Trophoblast cell (in vitro differentiated cells and primary cell): ENCODE results near the gene CLCNKA.
A peak's percentile ranks its signal among the peaks of the same experiment; 100 is the strongest.

Experiments used
- DNase-seq, 2 donors: peaks; one replicate each; pipeline ENCODE4 v3.0.0-alpha.2; 2016
- H2AFZ ChIP-seq: 2 replicates; pipeline ENCODE4 v1.6.1; 2013; ENCODE audit warnings: low read length, moderate library complexity, mild to moderate bottlenecking; ENCODE audit not compliant: insufficient read depth, poor library complexity
- H2AK5ac ChIP-seq: 2 replicates; pipeline ENCODE4 v1.6.1; 2013; ENCODE audit warnings: mild to moderate bottlenecking, low read length
- H2BK120ac ChIP-seq: 2 replicates; pipeline ENCODE4 v1.6.1; 2013; ENCODE audit warnings: low read length, mild to moderate bottlenecking, moderate library complexity; ENCODE audit not compliant: insufficient read depth, poor library complexity
- H2BK12ac ChIP-seq: 2 replicates; pipeline ENCODE4 v1.6.1; 2013; ENCODE audit warnings: mild to moderate bottlenecking, low read length, moderate library complexity
- H2BK5ac ChIP-seq: 2 replicates; pipeline ENCODE4 v1.6.1; 2013; ENCODE audit warnings: low read length, low read depth, moderate library complexity, mild to moderate bottlenecking; ENCODE audit not compliant: poor library complexity
- H3K14ac ChIP-seq: 2 replicates; pipeline ENCODE4 v1.6.1; 2013; ENCODE audit warnings: mild to moderate bottlenecking, low read length
- H3K18ac ChIP-seq: 2 replicates; pipeline ENCODE4 v1.6.1; 2013; ENCODE audit warnings: mild to moderate bottlenecking, low read length
- H3K23ac ChIP-seq: 2 replicates; pipeline ENCODE4 v1.6.1; 2013; ENCODE audit warnings: low read length
- H3K27ac ChIP-seq: 2 replicates; pipeline ENCODE4 v1.5.1; 2013; ENCODE audit warnings: low read depth, mild to moderate bottlenecking, inconsistent platforms, low read length, moderate library complexity
- H3K27me3 ChIP-seq: 2 replicates; pipeline ENCODE4 v1.6.1; 2013; ENCODE audit warnings: inconsistent platforms, mild to moderate bottlenecking, low read length, moderate library complexity; ENCODE audit not compliant: insufficient read depth
- H3K36me3 ChIP-seq, 2 experiments: 1 replicate in 1 of 2; 2 replicates in 1 of 2; pipeline ENCODE4 v1.6.1; 2013; ENCODE audit warnings: low read length in 2 of 2, mild to moderate bottlenecking in 2 of 2, moderate library complexity in 1 of 2; ENCODE audit not compliant: insufficient read depth in 2 of 2, control insufficient read depth in 1 of 2
- H3K4ac ChIP-seq: 2 replicates; pipeline ENCODE4 v1.6.1; 2013; ENCODE audit warnings: low read depth, mild to moderate bottlenecking, low read length, moderate library complexity
- H3K4me1 ChIP-seq, 2 experiments: 1 replicate in 1 of 2; 2 replicates in 1 of 2; pipeline ENCODE4 v1.6.1; 2013; ENCODE audit warnings: low read length in 2 of 2, mild to moderate bottlenecking in 2 of 2, moderate library complexity in 1 of 2; ENCODE audit not compliant: insufficient read depth in 2 of 2, control insufficient read depth in 1 of 2
- H3K4me2 ChIP-seq: 2 replicates; pipeline ENCODE4 v1.6.1; 2013; ENCODE audit warnings: inconsistent platforms, mild to moderate bottlenecking, low read length, moderate library complexity
- H3K4me3 ChIP-seq: 2 replicates; pipeline ENCODE4 v1.5.1; 2013; ENCODE audit warnings: mild to moderate bottlenecking, low read depth, low read length, inconsistent platforms
- H3K79me1 ChIP-seq: one replicate; pipeline ENCODE4 v1.6.1; 2013; ENCODE audit warnings: low read length
- H3K79me2 ChIP-seq: 2 replicates; pipeline ENCODE4 v1.6.1; 2013; ENCODE audit warnings: low read length, mild to moderate bottlenecking; ENCODE audit not compliant: control insufficient read depth, insufficient read depth, poor library complexity
- H3K9ac ChIP-seq: 2 replicates; pipeline ENCODE4 v1.6.1; 2013; ENCODE audit warnings: mild to moderate bottlenecking, low read length
- H3K9me3 ChIP-seq: 2 replicates; pipeline ENCODE4 v1.6.1; 2013; ENCODE audit warnings: low read depth, mild to moderate bottlenecking, control low read depth, inconsistent platforms, low read length; ENCODE audit not compliant: insufficient read depth
- H4K12ac ChIP-seq: 2 replicates; pipeline ENCODE4 v1.6.1; 2013; ENCODE audit warnings: low read depth, mild to moderate bottlenecking, low read length, moderate library complexity
- H4K8ac ChIP-seq: 2 replicates; pipeline ENCODE4 v1.6.1; 2013; ENCODE audit warnings: low read depth, mild to moderate bottlenecking, low read length, moderate library complexity
- H4K91ac ChIP-seq: one replicate; pipeline ENCODE4 v1.6.1; 2013; ENCODE audit warnings: low read depth, mild to moderate bottlenecking, low read length, moderate library complexity
- WGBS: extraction: QIAGEN DNeasy Blood & Tissue Kit; methylation state at CpG from one replicate; pipeline ENCODE4 v1.1.7; 2013; ENCODE audit warnings: missing lambda C conversion rate; ENCODE audit not compliant: insufficient read length, insufficient coverage; ENCODE audit errors: extremely low coverage; 5-methylcytosine and 5-hydroxymethylcytosine counted together

The CLCNKA gene

DNA sequence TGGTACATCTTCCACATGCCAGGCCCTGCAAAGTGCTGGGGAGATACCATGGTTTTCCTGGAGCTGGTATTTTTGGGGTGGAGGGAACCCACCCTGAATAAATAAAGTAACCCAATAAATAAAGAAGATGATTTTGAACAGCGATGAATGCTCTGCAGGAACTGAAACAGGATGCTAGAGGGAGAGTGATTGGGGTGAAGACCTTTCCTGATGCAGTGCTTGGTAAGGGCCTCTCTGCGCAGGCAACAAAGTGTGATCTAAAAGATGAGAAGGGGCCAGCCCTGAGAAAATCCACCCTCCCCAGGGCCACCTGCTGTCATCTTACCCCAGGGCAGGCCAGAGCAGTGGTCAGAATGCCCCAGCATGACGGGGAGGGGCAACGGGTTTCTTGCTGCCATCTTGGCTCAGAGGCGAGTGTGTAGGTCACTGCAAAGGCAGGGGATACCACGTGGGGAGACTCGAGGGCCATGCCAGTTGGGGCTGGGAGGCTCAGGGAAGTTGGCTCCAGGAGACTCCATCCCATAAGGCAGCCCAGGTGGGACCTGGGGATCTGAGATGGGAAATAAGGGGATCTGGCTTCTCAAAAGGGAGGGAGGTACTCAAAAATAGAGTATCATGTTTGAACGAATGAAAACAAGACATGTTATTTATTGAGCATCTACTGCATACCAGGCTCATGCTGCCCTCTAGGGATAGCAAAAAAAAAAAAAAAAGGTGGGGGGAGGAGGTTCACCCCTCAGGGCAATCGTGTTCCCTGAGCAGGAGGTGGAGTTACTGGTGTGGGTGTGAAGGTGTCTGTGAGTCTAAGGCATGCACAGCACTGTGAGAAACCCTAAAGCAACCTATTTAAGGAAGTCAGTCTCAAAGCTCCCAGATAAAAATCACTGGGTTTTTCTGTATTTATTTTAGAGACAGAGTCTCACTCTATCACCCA is 15.0 kb upstream of the CLCNKA start:
- no peak overlapping the region for H3K23ac ChIP-seq
- no peak overlapping the region for H3K27ac ChIP-seq
- H3K79me2 ChIP-seq: no peaks in the 10 kb centered on the region
- H4K91ac ChIP-seq: no peak overlapping the region
- H3K9ac ChIP-seq: no peak overlapping the region
- WGBS: no CpG with 5 or more reads among the region's 9 CpGs
- H3K79me1 ChIP-seq: no peaks in the 10 kb centered on the region
- H4K8ac ChIP-seq: no peak overlapping the region
- no peaks in the 10 kb centered on the region for H3K4me1 ChIP-seq
- no peak overlapping the region for H2BK12ac ChIP-seq
- no peak overlapping the region for H3K18ac ChIP-seq
- no peaks in the 10 kb centered on the region for H3K27me3 ChIP-seq
- H3K4ac ChIP-seq: no peak overlapping the region
- no peak overlapping the region for H2BK120ac ChIP-seq
- H3K36me3 ChIP-seq: no peaks in the 10 kb centered on the region
- H3K4me3 ChIP-seq: peak overlapping the region; percentile 48
- H4K12ac ChIP-seq: no peak overlapping the region
- H2BK5ac ChIP-seq: no peak overlapping the region
- H2AFZ ChIP-seq: no peak overlapping the region
- no peak overlapping the region for H3K4me2 ChIP-seq
- H2AK5ac ChIP-seq: no peak overlapping the region
- no peak for DNase-seq
- H3K9me3 ChIP-seq: peaks cover 4% of the 10 kb centered on the region
- no peak overlapping the region for H3K14ac ChIP-seq

DNA sequence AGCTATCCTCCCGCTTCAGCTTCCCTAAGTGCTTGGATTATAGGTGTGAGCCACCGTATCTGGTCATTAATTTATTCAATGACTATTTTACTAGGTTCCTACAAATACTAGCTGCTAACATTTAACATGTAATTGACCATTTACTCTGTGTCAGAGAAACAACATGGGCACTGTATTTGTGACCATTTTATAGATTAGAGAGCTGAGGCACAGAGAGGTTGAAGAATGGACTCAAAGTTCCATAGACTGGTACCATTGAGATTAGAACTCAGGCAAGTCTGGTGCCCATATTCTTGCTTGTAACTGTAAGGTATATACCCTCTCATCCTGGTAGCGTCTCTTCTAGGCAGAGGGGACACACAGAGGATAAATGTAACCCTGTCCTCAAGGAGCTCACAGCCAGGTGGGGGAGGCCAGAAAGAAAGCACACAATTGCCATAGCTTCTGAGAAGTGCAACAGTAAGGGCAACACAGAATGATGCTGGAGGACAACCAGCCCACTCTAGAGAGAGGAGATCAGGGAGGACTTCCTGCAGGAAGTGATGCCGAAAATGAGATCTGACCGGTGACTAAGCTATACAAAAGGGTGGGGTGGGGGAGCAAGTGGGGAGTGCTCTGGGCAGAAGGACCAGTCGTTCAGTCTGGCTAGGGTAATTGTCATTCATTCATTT is 14.0 kb upstream of the CLCNKA start:
- peaks cover 3% of the 10 kb centered on the region for H3K79me1 ChIP-seq
- no peak overlapping the region for H3K4me2 ChIP-seq
- no peak overlapping the region for H3K14ac ChIP-seq
- H3K4ac ChIP-seq: no peak overlapping the region
- H2BK5ac ChIP-seq: no peak overlapping the region
- H3K4me3 ChIP-seq: no peak overlapping the region
- no peak overlapping the region for H4K8ac ChIP-seq
- H2BK12ac ChIP-seq: no peak overlapping the region
- H2AFZ ChIP-seq: no peak overlapping the region
- no peak overlapping the region for H3K23ac ChIP-seq
- H3K9ac ChIP-seq: no peak overlapping the region
- no peak overlapping the region for H2BK120ac ChIP-seq
- DNase-seq: no peak
- H3K18ac ChIP-seq: no peak overlapping the region
- WGBS: no CpG with 5 or more reads among the region's 6 CpGs
- H3K9me3 ChIP-seq: peaks cover 4% of the 10 kb centered on the region
- peaks cover 3 to 4% of the 10 kb centered on the region in 2 experiments for H3K4me1 ChIP-seq
- H3K27me3 ChIP-seq: no peaks in the 10 kb centered on the region
- no peaks in the 10 kb centered on the region for H3K36me3 ChIP-seq
- H3K79me2 ChIP-seq: no peaks in the 10 kb centered on the region
- H3K27ac ChIP-seq: no peak overlapping the region
- no peak overlapping the region for H4K12ac ChIP-seq
- H4K91ac ChIP-seq: no peak overlapping the region
- no peak overlapping the region for H2AK5ac ChIP-seq

DNA sequence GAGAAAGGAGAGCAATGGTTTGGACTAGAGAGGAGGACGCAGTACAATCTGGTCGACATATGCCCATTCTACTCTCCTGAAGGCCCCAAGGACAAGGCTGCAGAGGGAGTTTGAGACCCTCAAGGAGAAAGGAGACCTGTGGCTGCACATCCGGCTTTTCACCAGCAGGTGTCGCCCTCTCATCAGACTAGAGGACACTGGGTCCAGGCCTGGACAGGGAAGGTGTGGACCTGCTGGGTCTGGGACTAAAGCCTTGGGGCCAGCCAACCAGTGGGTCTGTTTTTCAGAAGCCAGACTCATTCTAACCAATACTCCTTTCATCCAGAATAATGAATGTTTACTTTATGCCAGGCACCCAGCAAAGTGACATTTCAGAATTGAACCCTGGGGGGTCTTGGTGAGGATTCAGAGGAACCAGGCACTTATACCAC is 12.8 kb upstream of the CLCNKA start:
- Histone ChIP-seq H3K23ac (no peak overlapping the region), H2AK5ac (no peak overlapping the region)
- no CpG with 5 or more reads among the region's 4 CpGs for WGBS

DNA sequence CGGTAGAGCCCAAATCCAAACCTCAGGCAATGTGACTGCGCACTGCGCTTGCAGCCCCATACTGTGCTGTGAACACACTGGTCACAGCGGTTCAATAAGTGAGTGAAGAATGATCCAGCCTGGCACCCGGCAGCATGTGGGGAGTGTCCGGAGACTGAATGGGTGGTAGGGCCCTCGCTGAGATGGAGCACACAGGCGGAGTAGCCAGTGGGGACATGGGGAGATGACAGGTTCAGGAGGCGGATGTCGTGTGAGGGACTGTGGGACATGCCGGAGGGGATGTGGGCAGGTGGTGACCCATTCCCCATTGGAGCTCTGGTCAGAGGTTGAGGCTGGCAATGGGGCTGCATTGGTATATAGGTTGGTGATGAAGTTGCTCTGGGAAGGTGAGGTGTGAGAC is 12.2 kb upstream of the CLCNKA start:
- no peak overlapping the region for H2BK12ac ChIP-seq
- H2AFZ ChIP-seq: no peak overlapping the region
- H3K27me3 ChIP-seq: no peaks in the 10 kb centered on the region
- peak overlapping the region; percentile 31 for H3K4me3 ChIP-seq
- no peak overlapping the region for H4K91ac ChIP-seq
- no peak overlapping the region for H4K8ac ChIP-seq
- no peaks in the 10 kb centered on the region for H3K79me2 ChIP-seq
- no CpG with 5 or more reads among the region's 11 CpGs for WGBS
- DNase-seq: no peak
- H2BK120ac ChIP-seq: no peak overlapping the region
- H3K14ac ChIP-seq: no peak overlapping the region
- H4K12ac ChIP-seq: no peak overlapping the region
- no peak overlapping the region for H3K4ac ChIP-seq
- H3K18ac ChIP-seq: no peak overlapping the region
- H2AK5ac ChIP-seq: no peak overlapping the region
- no peaks in the 10 kb centered on the region for H3K36me3 ChIP-seq
- H3K9me3 ChIP-seq: peaks cover 4% of the 10 kb centered on the region
- peaks cover 6% of the 10 kb centered on the region for H3K79me1 ChIP-seq
- H3K9ac ChIP-seq: peak overlapping the region; percentile 38
- H3K4me2 ChIP-seq: no peak overlapping the region
- no peak overlapping the region for H3K23ac ChIP-seq
- no peak overlapping the region for H3K27ac ChIP-seq
- H2BK5ac ChIP-seq: no peak overlapping the region
- H3K4me1 ChIP-seq: peaks cover 10 to 18% of the 10 kb centered on the region in 2 experiments

More for the DNA sequence above, 12.8 kb upstream of the CLCNKA start:
- peaks cover 6% of the 10 kb centered on the region for H3K79me1 ChIP-seq
- H3K9ac ChIP-seq: no peak overlapping the region
- no peak overlapping the region for H2AFZ ChIP-seq
- H3K79me2 ChIP-seq: no peaks in the 10 kb centered on the region
- no peak overlapping the region for H3K4me3 ChIP-seq
- no peak overlapping the region for H3K4ac ChIP-seq
- no peak overlapping the region for H2BK12ac ChIP-seq
- H2BK120ac ChIP-seq: no peak overlapping the region
- H3K4me1 ChIP-seq: peaks cover 10 to 13% of the 10 kb centered on the region in 2 experiments
- no peak overlapping the region for H4K91ac ChIP-seq
- no peaks in the 10 kb centered on the region for H3K27me3 ChIP-seq
- H3K36me3 ChIP-seq: no peaks in the 10 kb centered on the region
- H4K8ac ChIP-seq: no peak overlapping the region
- no peak overlapping the region for H3K18ac ChIP-seq
- H3K14ac ChIP-seq: no peak overlapping the region
- peak; percentile 64 to 90 for DNase-seq
- H3K4me2 ChIP-seq: no peak overlapping the region
- H3K27ac ChIP-seq: no peak overlapping the region
- no peak overlapping the region for H4K12ac ChIP-seq
- H3K9me3 ChIP-seq: peaks cover 4% of the 10 kb centered on the region
- no peak overlapping the region for H2BK5ac ChIP-seq
